Ectodermal cell (in vitro differentiated cells): ENCODE data around the gene SERHL2.
"Not testable (repeated sequence)": the region's sequence is repeated elsewhere in the genome, so short reads cannot be mapped to it uniquely, and the experiment has no call there.

Experiments
- H3K27ac ChIP-seq: 2 replicates; pipeline ENCODE4 v1.7.0; 2013; ENCODE audit warnings: mild to moderate bottlenecking, low read depth, low read length; ENCODE audit not compliant: insufficient read depth, poor library complexity, severe bottlenecking
- H3K27me3 ChIP-seq: 2 replicates; pipeline ENCODE4 v1.7.0; 2013; ENCODE audit warnings: mild to moderate bottlenecking, low read length; ENCODE audit not compliant: insufficient read depth, control insufficient read depth, poor library complexity, severe bottlenecking
- H3K36me3 ChIP-seq: one replicate; pipeline ENCODE4 v1.7.0; 2013; ENCODE audit warnings: low read length; ENCODE audit not compliant: control insufficient read depth, insufficient read depth
- H3K4me1 ChIP-seq: one replicate; pipeline ENCODE4 v1.7.0; 2013; ENCODE audit warnings: low read length; ENCODE audit not compliant: control insufficient read depth, insufficient read depth
- H3K4me3 ChIP-seq: 2 replicates; pipeline ENCODE4 v1.7.0; 2013; ENCODE audit warnings: low read depth, low read length, control low read depth; ENCODE audit not compliant: insufficient read depth
- H3K9me3 ChIP-seq: 2 replicates; pipeline ENCODE4 v1.7.0; 2013; ENCODE audit warnings: mild to moderate bottlenecking, low read length, moderate library complexity; ENCODE audit not compliant: control insufficient read depth
- WGBS, 2 experiments: methylation state at CpG; one replicate each; pipeline ENCODE4 v1.1.7; 2013; ENCODE audit warnings: missing lambda C conversion rate in 2 of 2; 5-methylcytosine and 5-hydroxymethylcytosine counted together

The SERHL2 gene

GRCh38 chr22:42552294-42552647, 1.5 kb upstream of the SERHL2 start:
- WGBS, 2 experiments = 93 to 97% methylated on average over 5 of the region's 6 CpGs
- H3K4me3 ChIP-seq, H3K9me3 ChIP-seq, H3K27me3 ChIP-seq, H3K27ac ChIP-seq, H3K36me3 ChIP-seq: not testable (repeated sequence)
- peaks cover 14% of the 10 kb centered on the region for H3K4me1 ChIP-seq

- Histone ChIP-seq H3K4me1 (no peaks in the 10 kb centered on the region), H3K4me3 (no peak overlapping the region), H3K27me3 (no peaks in the 10 kb centered on the region), H3K27ac (no peak overlapping the region), H3K9me3 (no peaks in the 10 kb centered on the region), H3K36me3 (no peaks in the 10 kb centered on the region)
- 93 to 97% methylated on average over 8 of the region's 8 CpGs for WGBS, 2 experiments
These were observed 6.6 kb downstream of the SERHL2 start for GRCh38 chr22:42560381-42560780.

- H3K4me1 ChIP-seq = no peaks in the 10 kb centered on the region
- no peak overlapping the region for H3K27ac ChIP-seq
- H3K4me3 ChIP-seq = no peak overlapping the region
- no peaks in the 10 kb centered on the region for H3K9me3 ChIP-seq
- 63 to 68% methylated on average over 7 of the region's 7 CpGs for WGBS, 2 experiments
- no peaks in the 10 kb centered on the region for H3K27me3 ChIP-seq
- H3K36me3 ChIP-seq = no peaks in the 10 kb centered on the region
These were observed 7.0 kb downstream of the SERHL2 start for GRCh38 chr22:42560781-42561180.

GRCh38 chr22:42561856-42562255, 8.1 kb downstream of the SERHL2 start:
- no peak overlapping the region for H3K4me3 ChIP-seq
- H3K9me3 ChIP-seq = no peaks in the 10 kb centered on the region
- no peak overlapping the region for H3K27ac ChIP-seq
- WGBS, 2 experiments = 87 to 88% methylated on average over 5 of the region's 5 CpGs
- no peaks in the 10 kb centered on the region for H3K27me3 ChIP-seq
- H3K36me3 ChIP-seq = no peaks in the 10 kb centered on the region
- H3K4me1 ChIP-seq = no peaks in the 10 kb centered on the region

- H3K27ac ChIP-seq = no peak overlapping the region
- H3K36me3 ChIP-seq = no peaks in the 10 kb centered on the region
- 83 to 84% methylated on average over 8 of the region's 8 CpGs for whole genome bisulfite sequencing, 2 experiments
- no peaks in the 10 kb centered on the region for H3K4me1 ChIP-seq
- H3K4me3 ChIP-seq = no peak overlapping the region
- H3K27me3 ChIP-seq = no peaks in the 10 kb centered on the region
- H3K9me3 ChIP-seq = no peaks in the 10 kb centered on the region
These were observed 8.5 kb downstream of the SERHL2 start for GRCh38 chr22:42562279-42562678.

GRCh38 chr22:42562684-42563083, 8.9 kb downstream of the SERHL2 start:
- WGBS, 2 experiments = 88 to 91% methylated on average over 2 of the region's 2 CpGs

GRCh38 chr22:42563943-42564342, 10.2 kb downstream of the SERHL2 start:
- H3K27me3 ChIP-seq, H3K36me3 ChIP-seq, H3K4me1 ChIP-seq, H3K4me3 ChIP-seq, H3K27ac ChIP-seq, H3K9me3 ChIP-seq: not testable (repeated sequence)
- 88 to 92% methylated on average over 3 of the region's 3 CpGs for WGBS, 2 experiments

More at GRCh38 chr22:42562684-42563083, 8.9 kb downstream of the SERHL2 start:
- H3K27me3 ChIP-seq = no peaks in the 10 kb centered on the region
- H3K4me3 ChIP-seq = no peak overlapping the region
- H3K36me3 ChIP-seq = no peaks in the 10 kb centered on the region
- no peak overlapping the region for H3K27ac ChIP-seq
- no peaks in the 10 kb centered on the region for H3K9me3 ChIP-seq
- H3K4me1 ChIP-seq = no peaks in the 10 kb centered on the region

- H3K4me1 ChIP-seq = no peaks in the 10 kb centered on the region
These were observed 10.9 kb downstream of the SERHL2 start for GRCh38 chr22:42564699-42565098.

GRCh38 chr22:42565956-42566355, 12.2 kb downstream of the SERHL2 start:
- H3K9me3 ChIP-seq = no peaks in the 10 kb centered on the region
- no peak overlapping the region for H3K4me3 ChIP-seq
- H3K36me3 ChIP-seq = no peaks in the 10 kb centered on the region
- no peak overlapping the region for H3K27ac ChIP-seq
- no peaks in the 10 kb centered on the region for H3K27me3 ChIP-seq
- WGBS, 2 experiments = 93 to 95% methylated on average over 12 of the region's 12 CpGs
- H3K4me1 ChIP-seq = no peaks in the 10 kb centered on the region

More at GRCh38 chr22:42564699-42565098, 10.9 kb downstream of the SERHL2 start:
- no peaks in the 10 kb centered on the region for H3K27me3 ChIP-seq
- H3K4me3 ChIP-seq = no peak overlapping the region
- no peaks in the 10 kb centered on the region for H3K9me3 ChIP-seq
- H3K36me3 ChIP-seq = no peaks in the 10 kb centered on the region
- WGBS, 2 experiments = 93 to 95% methylated on average over 17 of the region's 17 CpGs
- no peak overlapping the region for H3K27ac ChIP-seq

- not testable (repeated sequence) for H3K36me3 ChIP-seq
These were observed 14.2 kb downstream of the SERHL2 start for GRCh38 chr22:42567950-42568349.

GRCh38 chr22:42570580-42570979, 16.8 kb downstream of the SERHL2 start:
- not testable (repeated sequence) for H3K27me3 ChIP-seq, H3K27ac ChIP-seq, H3K4me1 ChIP-seq, H3K9me3 ChIP-seq, H3K4me3 ChIP-seq, H3K36me3 ChIP-seq
- WGBS, 2 experiments = 93% methylated on average over 9 of the region's 9 CpGs

More at GRCh38 chr22:42567950-42568349, 14.2 kb downstream of the SERHL2 start:
- not testable (repeated sequence) for H3K4me1 ChIP-seq, H3K27me3 ChIP-seq, H3K27ac ChIP-seq, H3K4me3 ChIP-seq, H3K9me3 ChIP-seq
- WGBS, 2 experiments = 74 to 76% methylated on average over 5 of the region's 6 CpGs
